Skeletal muscle satellite cell (primary cell): ENCODE data around the gene MLKL.
A peak's percentile ranks its signal among the peaks of the same experiment; 100 is the strongest.
"Not testable (repeated sequence)": the region's sequence is repeated elsewhere in the genome, so short reads cannot be mapped to it uniquely, and the experiment has no call there.

Experiments used
- H3K27me3 ChIP-seq: 2 replicates; pipeline ENCODE4 v1.7.0; 2013; ENCODE audit warnings: low read length; ENCODE audit not compliant: control insufficient read depth, insufficient read depth
- H3K36me3 ChIP-seq: 2 replicates; pipeline ENCODE4 v1.7.0; 2013; ENCODE audit warnings: mild to moderate bottlenecking, control low read depth, low read length; ENCODE audit not compliant: insufficient read depth
- H3K4me1 ChIP-seq: 2 replicates; pipeline ENCODE4 v1.7.0; 2013; ENCODE audit warnings: low read length; ENCODE audit not compliant: control insufficient read depth, insufficient read depth
- H3K4me2 ChIP-seq: 2 replicates; pipeline ENCODE4 v1.7.0; 2013; ENCODE audit warnings: mild to moderate bottlenecking, low read length
- H3K4me3 ChIP-seq: 2 replicates; pipeline ENCODE4 v1.7.0; 2013; ENCODE audit warnings: low read length
- H3K9ac ChIP-seq: 2 replicates; pipeline ENCODE4 v1.7.0; 2013; ENCODE audit warnings: mild to moderate bottlenecking, low read depth, low read length, moderate library complexity
- H3K9me3 ChIP-seq: replicated peaks from 2 replicates; pipeline ENCODE4 v1.7.0; 2013; ENCODE audit warnings: mild to moderate bottlenecking, control low read depth, low read length

The MLKL gene

GRCh38 chr16:74691093-74691855, 9.4 kb downstream of the MLKL start:
- Histone ChIP-seq H3K4me1 (peaks cover 8% of the 10 kb centered on the region), H3K9me3 (no peaks in the 10 kb centered on the region), H3K36me3 (peaks cover 37% of the 10 kb centered on the region), H3K4me2 (no peak overlapping the region), H3K9ac (no peak overlapping the region), H3K27me3 (no peaks in the 10 kb centered on the region), H3K4me3 (no peak overlapping the region)

GRCh38 chr16:74682556-74682955, 18.1 kb downstream of the MLKL start:
- H3K4me2 ChIP-seq = no peak overlapping the region
- no peaks in the 10 kb centered on the region for H3K27me3 ChIP-seq
- no peak overlapping the region for H3K9ac ChIP-seq
- H3K4me1 ChIP-seq = no peaks in the 10 kb centered on the region
- peaks cover 27% of the 10 kb centered on the region for H3K36me3 ChIP-seq
- no peaks in the 10 kb centered on the region for H3K9me3 ChIP-seq
- no peak overlapping the region for H3K4me3 ChIP-seq

GRCh38 chr16:74680681-74681080, 20.0 kb downstream of the MLKL start:
- Histone ChIP-seq H3K9me3 (no peaks in the 10 kb centered on the region), H3K9ac (no peak overlapping the region), H3K36me3 (peaks cover 32% of the 10 kb centered on the region)

GRCh38 chr16:74679983-74680382, 20.7 kb downstream of the MLKL start:
- no peaks in the 10 kb centered on the region for H3K27me3 ChIP-seq
- no peaks in the 10 kb centered on the region for H3K9me3 ChIP-seq
- H3K4me1 ChIP-seq = no peaks in the 10 kb centered on the region
- no peak overlapping the region for H3K4me2 ChIP-seq
- H3K36me3 ChIP-seq = peaks cover 32% of the 10 kb centered on the region
- H3K9ac ChIP-seq = no peak overlapping the region
- no peak overlapping the region for H3K4me3 ChIP-seq

More at GRCh38 chr16:74680681-74681080, 20.0 kb downstream of the MLKL start:
- Histone ChIP-seq H3K27me3 (no peaks in the 10 kb centered on the region), H3K4me2 (no peak overlapping the region), H3K4me1 (no peaks in the 10 kb centered on the region), H3K4me3 (no peak overlapping the region)

- H3K4me3 ChIP-seq = no peak overlapping the region
- no peak overlapping the region for H3K9ac ChIP-seq
- H3K9me3 ChIP-seq = no peaks in the 10 kb centered on the region
- H3K27me3 ChIP-seq = no peaks in the 10 kb centered on the region
- peaks cover 33% of the 10 kb centered on the region for H3K36me3 ChIP-seq
- no peak overlapping the region for H3K4me2 ChIP-seq
- no peaks in the 10 kb centered on the region for H3K4me1 ChIP-seq
Observed at GRCh38 chr16:74677868-74678267, 22.8 kb downstream of the MLKL start.

- no peak overlapping the region for H3K9ac ChIP-seq
- peaks cover 19% of the 10 kb centered on the region for H3K36me3 ChIP-seq
- H3K4me3 ChIP-seq = no peak overlapping the region
- H3K27me3 ChIP-seq = no peaks in the 10 kb centered on the region
- no peaks in the 10 kb centered on the region for H3K9me3 ChIP-seq
- H3K4me1 ChIP-seq = no peaks in the 10 kb centered on the region
- no peak overlapping the region for H3K4me2 ChIP-seq
Observed at GRCh38 chr16:74673876-74674275, 26.8 kb downstream of the MLKL start.

- H3K9ac ChIP-seq, H3K9me3 ChIP-seq: not testable (repeated sequence)
- peaks cover 11% of the 10 kb centered on the region for H3K36me3 ChIP-seq
Observed at GRCh38 chr16:74668877-74669276, 31.8 kb downstream of the MLKL start.

GRCh38 chr16:74667255-74667700, 33.4 kb downstream of the MLKL start:
- Histone ChIP-seq H3K4me2 (peak overlapping the region; percentile 95), H3K9ac (peak overlapping the region; percentile 81), H3K36me3 (peaks cover 24% of the 10 kb centered on the region), H3K4me3 (peak overlapping the region; percentile 73), H3K4me1 (no peaks in the 10 kb centered on the region), H3K9me3 (no peaks in the 10 kb centered on the region), H3K27me3 (no peaks in the 10 kb centered on the region)

More at GRCh38 chr16:74668877-74669276, 31.8 kb downstream of the MLKL start:
- not testable (repeated sequence) for H3K4me1 ChIP-seq, H3K4me3 ChIP-seq, H3K27me3 ChIP-seq, H3K4me2 ChIP-seq

GRCh38 chr16:74666425-74667254, 34.0 kb downstream of the MLKL start, which contains the start of gene RFWD3:
TSS of gene RFWD3 (minus strand) at chr16:74666877. CDS start at chr16:74661449, 5,428 bp downstream.
- Histone ChIP-seq H3K4me3 (peak within 1 kb of the TSS; percentile 91), H3K4me2 (peak within 1 kb of the TSS; percentile 95), H3K9ac (peak within 1 kb of the TSS; percentile 97), H3K4me1 (no peaks in the 10 kb centered on the region), H3K9me3 (no peaks in the 10 kb centered on the region), H3K36me3 (peaks cover 27% of the 10 kb centered on the region), H3K27me3 (no peaks in the 10 kb centered on the region)

- Histone ChIP-seq H3K36me3 (peaks cover 30% of the 10 kb centered on the region), H3K9me3 (no peaks in the 10 kb centered on the region), H3K27me3 (no peaks in the 10 kb centered on the region), H3K9ac (peak overlapping the region; percentile 97), H3K4me2 (peak overlapping the region; percentile 82), H3K4me1 (no peaks in the 10 kb centered on the region), H3K4me3 (peak overlapping the region; percentile 91)
Observed at GRCh38 chr16:74666010-74666421, 34.6 kb downstream of the MLKL start.

- H3K4me1 ChIP-seq = no peaks in the 10 kb centered on the region
- no peak overlapping the region for H3K9ac ChIP-seq
- H3K36me3 ChIP-seq = peaks cover 70% of the 10 kb centered on the region
- H3K9me3 ChIP-seq = no peaks in the 10 kb centered on the region
- no peaks in the 10 kb centered on the region for H3K27me3 ChIP-seq
- H3K4me3 ChIP-seq = no peak overlapping the region
- no peak overlapping the region for H3K4me2 ChIP-seq
Observed at GRCh38 chr16:74661064-74661463, 39.6 kb downstream of the MLKL start.
